Thyroid gland (tissue), 4 donors: ENCODE data around the gene TMEM219.
"Not testable (repeated sequence)": the region's sequence is repeated elsewhere in the genome, so short reads cannot be mapped to it uniquely, and the experiment has no call there.

Source experiments
- CTCF ChIP-seq, 6 experiments: fragments of 200-600 bp in 3 of 6; fragments of 450-650 bp in 3 of 6; sonication (generic) in 3 of 6; IDR thresholded peaks; one replicate each; pipeline ENCODE4 v1.5.1; 2016 to 2019; ENCODE audit warnings: antibody characterized with exemption in 6 of 6, mild to moderate bottlenecking in 2 of 6, inconsistent platforms in 1 of 6, moderate library complexity in 1 of 6
- POLR2A ChIP-seq, 2 donors: fragments of 450-650 bp; IDR thresholded peaks; one replicate each; pipeline ENCODE4 v1.6.1; 2017; ENCODE audit warnings: antibody characterized with exemption in 2 of 2, mild to moderate bottlenecking in 2 of 2, moderate library complexity in 1 of 2

- not testable (repeated sequence) for TF ChIP-seq CTCF, POLR2A (IDR thresholded peaks at IDR 0.05)
Observed at GRCh38 chr16:30017937-30018336, 56.1 kb downstream of the TMEM219 start.
